CD4-positive, alpha-beta memory T cell (primary cell): Measurements from ENCODE around the gene MRC1. TPM values are rescaled to one million over a fixed set of nuclear protein-coding genes. Genes with fewer than 3 reads are reported as not detected.
"Not testable (repeated sequence)": the region's sequence is repeated elsewhere in the genome, so short reads cannot be mapped to it uniquely, and the experiment has no call there.

Source experiments
- CTCF ChIA-PET: fragments of 350-600 bp; sonication (Branson Sonifier 250); formaldehyde crosslinking; loops from one replicate; lab custom pipeline; 2021; ENCODE audit warnings: inconsistent platforms; ENCODE audit not compliant: partially characterized antibody; lab: Charles Lee
- POLR2A ChIA-PET: fragments of 350-600 bp; sonication (Branson Sonifier 250); formaldehyde crosslinking; loops from one replicate; lab custom pipeline; 2021; ENCODE audit not compliant: partially characterized antibody; lab: Charles Lee
- DNase-seq, 5 donors: peaks; one replicate each; pipeline versions ENCODE4 v3.0.0 to v3.0.0-alpha.2; 2020 to 2022; ENCODE audit warnings: mixed read lengths in 1 of 5
- H3K27ac ChIP-seq: one replicate; pipeline ENCODE4 v1.7.0; 2013; ENCODE audit warnings: low read depth, low read length
- H3K27me3 ChIP-seq: 2 replicates; pipeline ENCODE4 v1.7.0; 2013; ENCODE audit warnings: mild to moderate bottlenecking, low read length, moderate library complexity; ENCODE audit not compliant: insufficient read depth
- H3K36me3 ChIP-seq: 2 replicates; pipeline ENCODE4 v1.7.0; 2013; ENCODE audit warnings: mild to moderate bottlenecking, low read length, moderate library complexity; ENCODE audit not compliant: insufficient read depth
- H3K4me1 ChIP-seq: 2 replicates; pipeline ENCODE4 v1.7.0; 2013; ENCODE audit warnings: mild to moderate bottlenecking, low read length, moderate library complexity; ENCODE audit not compliant: insufficient read depth
- H3K4me3 ChIP-seq, 2 donors: one replicate each; pipeline ENCODE4 v1.7.0; 2013; ENCODE audit warnings: low read length in 2 of 2, mild to moderate bottlenecking in 1 of 2
- H3K9me3 ChIP-seq, 2 donors: one replicate each; pipeline ENCODE4 v1.7.0; 2013; ENCODE audit warnings: low read length in 2 of 2, control low read depth in 1 of 2; ENCODE audit not compliant: control insufficient read depth in 1 of 2
- H3K27ac Mint-ChIP-seq, 7 donors: one replicate each; pipeline ENCODE4 v1.8.0; 2020 to 2021; ENCODE audit warnings: mixed read lengths in 7 of 7, mild to moderate bottlenecking in 6 of 7, inconsistent platforms in 3 of 7, moderate library complexity in 3 of 7
- H3K27me3 Mint-ChIP-seq, 2 donors: one replicate each; pipeline ENCODE4 v1.8.0; 2020 to 2021; ENCODE audit warnings: mixed read lengths in 2 of 2
- H3K36me3 Mint-ChIP-seq, 2 donors: one replicate each; pipeline ENCODE4 v1.8.0; 2020 to 2021; ENCODE audit warnings: mixed read lengths in 2 of 2, inconsistent platforms in 1 of 2, mild to moderate bottlenecking in 1 of 2
- H3K4me1 Mint-ChIP-seq, 4 donors: one replicate each; pipeline ENCODE4 v1.8.0; 2020 to 2021; ENCODE audit warnings: mixed read lengths in 4 of 4, mild to moderate bottlenecking in 1 of 4
- H3K4me3 Mint-ChIP-seq, 8 donors: one replicate each; pipeline ENCODE4 v1.8.0; 2020 to 2021; ENCODE audit warnings: mixed read lengths in 8 of 8, mild to moderate bottlenecking in 7 of 8, moderate library complexity in 6 of 8, inconsistent platforms in 3 of 8
- H3K9me3 Mint-ChIP-seq, 8 donors: one replicate each; pipeline ENCODE4 v1.8.0; 2020 to 2021; ENCODE audit warnings: mixed read lengths in 8 of 8, mild to moderate bottlenecking in 5 of 8, inconsistent platforms in 3 of 8, moderate library complexity in 1 of 8
- intact Hi-C: fragments of 100-400 bp; cut with micrococcal nuclease; formaldehyde crosslinking; loops from one replicate; pipeline ENCODE4 v1.15.1; 2023
- polyA plus RNA-seq, 2 donors: library from polyadenylated mRNA; unstranded; fragments of 300-500 nt; fragmentation: Illumina TruSeq; gene quantifications; one replicate each; pipeline ENCODE4 v1.2.3, GENCODE V29; 2021
- total RNA-seq, 2 experiments: library from RNA; stranded (reverse); gene quantifications; one replicate each; pipeline ENCODE4 v1.2.3, GENCODE V29; 2021

MRC1 gene
- total and polyA plus RNA-seq, 4 experiments from 2014 or later = 0.07 to 2.3 (median 1.9) TPM; not detected in 1

DNA sequence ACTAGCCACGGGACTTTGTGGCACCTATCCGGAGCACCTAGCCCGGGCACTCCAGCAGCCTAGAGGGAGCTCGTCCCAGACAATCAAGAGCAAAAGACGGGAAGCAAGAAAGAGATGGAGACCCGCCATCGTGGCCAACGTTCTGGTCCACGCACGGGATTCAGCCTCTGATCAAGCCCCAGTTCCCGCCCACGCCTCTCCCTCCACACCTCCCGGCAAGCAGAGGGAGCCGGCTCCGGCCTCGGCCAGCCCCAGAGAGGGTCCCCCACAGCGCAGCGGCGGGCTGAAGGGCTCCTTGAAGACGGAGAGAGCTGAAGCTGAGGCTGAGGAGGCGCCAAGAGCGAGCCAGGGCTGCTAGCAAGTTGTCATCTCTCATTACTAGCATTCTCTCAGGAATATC, 141.6 kb downstream of the MRC1 start:
- no peak overlapping the region for H3K4me3 Mint-ChIP-seq
- intact Hi-C loops = no loop called here
- no peak overlapping the region for H3K27ac ChIP-seq
- no peak overlapping the region for H3K27ac Mint-ChIP-seq
- no peaks in the 10 kb centered on the region for H3K4me1 Mint-ChIP-seq
- H3K9me3 ChIP-seq = no peaks in the 10 kb centered on the region
- H3K4me1 ChIP-seq = no peaks in the 10 kb centered on the region
- DNase-seq = no peak
- no peaks in the 10 kb centered on the region for H3K27me3 ChIP-seq
- H3K36me3 Mint-ChIP-seq = no peaks in the 10 kb centered on the region
- ChIA-PET POLR2A (no interaction called here), CTCF (no interaction called here)
- H3K27me3 Mint-ChIP-seq = peaks cover 1 to 4% of the 10 kb centered on the region in 2 donors
- no peak overlapping the region for H3K4me3 ChIP-seq
- no peaks in the 10 kb centered on the region for H3K36me3 ChIP-seq
- H3K9me3 Mint-ChIP-seq = peaks cover 0 to 13% (median 0%) of the 10 kb centered on the region in 8 donors

DNA sequence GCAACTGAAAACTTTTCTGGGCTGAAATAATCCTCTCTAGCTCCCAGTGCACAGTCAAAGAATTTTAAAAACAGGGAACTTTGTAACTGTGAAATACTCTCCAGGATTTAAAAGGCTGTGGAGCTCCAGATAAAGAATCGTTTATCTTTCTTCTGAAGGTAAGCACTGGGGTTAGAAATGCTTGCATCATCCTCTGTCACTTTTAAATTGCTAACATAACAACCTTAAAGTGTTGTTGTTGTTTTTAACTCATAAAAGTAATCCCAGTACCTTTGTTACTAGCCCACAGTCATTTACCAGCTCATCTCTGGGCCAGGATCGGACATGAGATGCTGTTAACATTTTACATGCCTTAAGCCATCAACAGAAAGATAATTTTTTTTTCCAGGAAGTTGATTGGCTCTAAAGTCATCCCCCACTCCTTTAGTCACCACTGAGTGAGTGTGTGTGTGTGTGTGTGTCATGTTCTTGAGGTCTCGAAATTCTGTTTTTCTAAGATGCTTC, 142.8 kb downstream of the MRC1 start, which contains the start of gene SLC39A12:
SLC39A12 (plus strand) TSS at position 51 of the 504 bp plus-strand sequence. CDS start 1,359 bp downstream, outside the sequence.
- no peaks in the 10 kb centered on the region for H3K4me1 ChIP-seq
- H3K27me3 Mint-ChIP-seq = peaks cover 0 to 1% of the 10 kb centered on the region in 2 donors
- H3K27ac ChIP-seq = no peak within 1 kb of the TSS
- intact Hi-C loops = no loop called here
- H3K27ac Mint-ChIP-seq = no peak within 1 kb of the TSS
- no peaks in the 10 kb centered on the region for H3K36me3 ChIP-seq
- CTCF ChIA-PET = no interaction called here
- peaks cover 0 to 13% (median 0%) of the 10 kb centered on the region in 8 donors for H3K9me3 Mint-ChIP-seq
- no peak for DNase-seq
- H3K36me3 Mint-ChIP-seq = no peaks in the 10 kb centered on the region
- no peaks in the 10 kb centered on the region for H3K4me1 Mint-ChIP-seq
- no peak within 1 kb of the TSS for H3K4me3 Mint-ChIP-seq
- no peaks in the 10 kb centered on the region for H3K27me3 ChIP-seq
- no peaks in the 10 kb centered on the region for H3K9me3 ChIP-seq
- POLR2A ChIA-PET = no interaction called here
- H3K4me3 ChIP-seq = no peak within 1 kb of the TSS

DNA sequence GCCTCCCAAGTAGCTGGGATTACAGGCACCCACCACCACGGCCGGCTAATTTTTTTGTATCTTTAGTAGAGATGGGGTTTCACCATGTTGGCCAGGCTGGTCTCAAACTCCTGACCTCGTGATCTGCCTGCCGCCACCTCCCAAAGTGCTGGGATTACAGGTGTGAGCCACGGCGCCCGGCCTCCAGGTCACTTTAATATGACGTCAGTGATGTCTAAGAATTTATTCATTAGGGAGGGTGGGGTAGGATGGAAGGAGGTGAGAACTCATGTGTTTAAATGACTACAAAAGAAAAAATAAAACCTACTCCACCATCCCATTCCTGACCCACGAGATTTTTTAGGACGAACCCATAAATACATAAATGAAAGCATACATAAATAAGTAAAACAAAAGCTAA, 145.2 kb downstream of the MRC1 start:
- H3K9me3 ChIP-seq = not testable (repeated sequence)

DNA sequence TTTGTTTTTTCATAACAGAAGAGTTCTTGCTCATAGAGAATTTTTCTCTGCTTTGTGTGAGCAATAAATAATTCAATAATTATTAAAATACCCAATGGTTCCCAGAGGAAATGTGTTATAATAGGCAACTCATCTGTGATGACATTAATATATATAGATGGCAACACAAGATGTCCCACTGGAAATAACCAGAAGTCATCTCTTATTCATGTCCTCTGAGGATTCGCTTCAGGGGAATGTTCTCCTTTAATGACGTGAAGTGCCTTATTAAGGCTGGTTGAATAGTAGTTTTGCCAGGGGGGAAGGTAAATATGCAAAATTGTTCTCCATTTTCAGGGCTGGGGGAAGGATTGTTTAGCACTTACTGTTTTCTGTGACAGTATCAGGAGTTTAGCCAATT, 145.7 kb downstream of the MRC1 start:
- Mint-ChIP-seq H3K4me3 (no peak overlapping the region), H3K27ac (peak overlapping the region in 1 of 7 donors; percentile 14), H3K9me3 (peaks cover 0 to 21% (median 1%) of the 10 kb centered on the region in 8 donors), H3K36me3 (no peaks in the 10 kb centered on the region), H3K27me3 (peaks cover 0 to 1% of the 10 kb centered on the region in 2 donors), H3K4me1 (no peaks in the 10 kb centered on the region)
- CTCF ChIA-PET = no interaction called here
- no peak overlapping the region for H3K27ac ChIP-seq
- POLR2A ChIA-PET = no interaction called here
- H3K4me1 ChIP-seq = no peaks in the 10 kb centered on the region
- H3K27me3 ChIP-seq = no peaks in the 10 kb centered on the region
- DNase-seq = no peak
- H3K9me3 ChIP-seq = no peaks in the 10 kb centered on the region
- no peak overlapping the region for H3K4me3 ChIP-seq
- intact Hi-C loops = no loop called here
- H3K36me3 ChIP-seq = no peaks in the 10 kb centered on the region

More for the DNA sequence above, 145.2 kb downstream of the MRC1 start:
- CTCF ChIA-PET, H3K27me3 Mint-ChIP-seq, H3K36me3 Mint-ChIP-seq, H3K27ac ChIP-seq, H3K4me3 Mint-ChIP-seq, H3K4me1 ChIP-seq, H3K4me3 ChIP-seq, H3K27ac Mint-ChIP-seq, DNase-seq, POLR2A ChIA-PET, H3K27me3 ChIP-seq, H3K36me3 ChIP-seq, intact Hi-C loops, H3K4me1 Mint-ChIP-seq: not testable (repeated sequence)
- H3K9me3 Mint-ChIP-seq = peaks cover 0 to 16% (median 0%) of the 10 kb centered on the region in 8 donors

DNA sequence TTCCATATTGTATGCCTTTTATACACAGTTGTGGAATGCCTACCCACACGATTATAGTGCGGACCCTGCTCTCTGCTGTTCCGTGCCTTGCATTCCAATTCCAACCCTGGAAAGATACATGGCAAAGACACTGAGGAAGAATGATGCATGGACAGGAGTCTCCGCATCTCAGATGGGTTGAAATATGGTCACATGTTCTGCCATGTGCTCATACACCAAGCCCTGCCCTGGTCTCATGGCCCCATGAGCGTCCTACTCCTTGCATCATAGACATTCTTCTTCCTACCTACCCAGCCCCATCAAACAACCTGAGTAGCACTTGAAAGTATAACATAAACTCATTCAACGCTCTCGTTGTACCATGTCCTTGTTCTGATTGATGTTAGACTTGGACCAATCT, 148.9 kb downstream of the MRC1 start:
- H3K4me3 ChIP-seq = no peak overlapping the region
- peaks cover 0 to 1% of the 10 kb centered on the region in 2 donors for H3K27me3 Mint-ChIP-seq
- H3K27me3 ChIP-seq = no peaks in the 10 kb centered on the region
- no peak for DNase-seq
- no peak overlapping the region for H3K27ac Mint-ChIP-seq
- H3K4me1 ChIP-seq = no peaks in the 10 kb centered on the region
- H3K9me3 ChIP-seq = no peaks in the 10 kb centered on the region
- no peaks in the 10 kb centered on the region for H3K36me3 ChIP-seq
- intact Hi-C loops = no loop called here
- H3K36me3 Mint-ChIP-seq = no peaks in the 10 kb centered on the region
- no peak overlapping the region for H3K4me3 Mint-ChIP-seq
- H3K27ac ChIP-seq = no peak overlapping the region
- POLR2A ChIA-PET = no interaction called here
- H3K9me3 Mint-ChIP-seq = peaks cover 0 to 14% (median 4%) of the 10 kb centered on the region in 8 donors
- no peaks in the 10 kb centered on the region for H3K4me1 Mint-ChIP-seq
- CTCF ChIA-PET = no interaction called here

DNA sequence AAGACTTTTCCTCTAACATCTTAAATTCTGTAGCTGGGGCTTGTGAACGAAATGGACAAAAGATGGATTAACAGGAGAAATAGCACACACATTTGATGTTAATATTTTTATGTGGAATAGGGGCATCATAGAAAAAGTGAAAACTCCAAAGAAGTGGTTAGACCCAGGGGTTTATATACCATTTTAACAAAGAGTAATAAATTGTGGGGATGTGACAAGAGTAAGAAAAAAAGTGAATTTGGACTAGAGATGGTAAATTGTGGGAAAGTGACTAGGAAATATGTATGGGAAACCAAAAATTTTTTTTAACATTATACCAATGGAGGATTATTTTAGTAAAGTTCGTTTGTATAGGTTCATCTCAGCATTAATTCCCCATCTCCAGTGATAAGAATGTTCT, 150.7 kb downstream of the MRC1 start:
- intact Hi-C loops = no loop called here
- Histone ChIP-seq H3K27me3 (no peaks in the 10 kb centered on the region), H3K9me3 (no peaks in the 10 kb centered on the region), H3K4me3 (no peak overlapping the region), H3K36me3 (no peaks in the 10 kb centered on the region), H3K27ac (no peak overlapping the region), H3K4me1 (no peaks in the 10 kb centered on the region)
- no peaks in the 10 kb centered on the region for H3K4me1 Mint-ChIP-seq
- H3K9me3 Mint-ChIP-seq = peaks cover 0 to 19% (median 3%) of the 10 kb centered on the region in 8 donors
- ChIA-PET CTCF (no interaction called here), POLR2A (no interaction called here)
- H3K27me3 Mint-ChIP-seq = no peaks in the 10 kb centered on the region
- H3K4me3 Mint-ChIP-seq = no peak overlapping the region
- no peaks in the 10 kb centered on the region for H3K36me3 Mint-ChIP-seq
- DNase-seq = no peak
- H3K27ac Mint-ChIP-seq = no peak overlapping the region
